GM12878 (cell line): ENCODE results near the gene FCER2. TPM values are rescaled to one million over a fixed set of nuclear protein-coding genes. Genes with fewer than 3 reads are reported as not detected.
A peak's percentile ranks its signal among the peaks of the same experiment; 100 is the strongest.

Experiments used
- ASH2L ChIP-seq: fragments of 300-600, 200-600 bp; sonication (generic); IDR thresholded peaks from 2 replicates; pipeline ENCODE4 v1.6.1; 2017; ENCODE audit warnings: low read depth, mild to moderate bottlenecking, borderline replicate concordance
- ATF7 ChIP-seq: fragments of 450-650 bp; IDR thresholded peaks from 2 replicates; pipeline ENCODE4 v1.6.1; 2016; ENCODE audit warnings: low read depth, mild to moderate bottlenecking
- EP300 ChIP-seq, 2 experiments: fragments of 150-350 bp in 1 of 2; IDR thresholded peaks; 2 replicates each; pipeline ENCODE4 v1.6.1; 2011 to 2012; ENCODE audit warnings: low read depth in 2 of 2, low read length in 2 of 2, borderline replicate concordance in 1 of 2, improper control_type of control experiment in 1 of 2, inconsistent platforms in 1 of 2; ENCODE audit not compliant: control insufficient read depth in 1 of 2
- GATAD2B ChIP-seq: fragments of 450-650 bp; conservative IDR thresholded peaks from 2 replicates; pipeline ENCODE4 v1.6.1; 2017; ENCODE audit warnings: low read depth, mild to moderate bottlenecking, moderate library complexity
- KDM1A ChIP-seq: fragments of 200-600 bp; sonication (generic); IDR thresholded peaks from 2 replicates; pipeline ENCODE4 v1.6.1; 2016; ENCODE audit warnings: borderline replicate concordance
- MLLT1 ChIP-seq: fragments of 450-650 bp; IDR thresholded peaks from 2 replicates; pipeline ENCODE4 v1.6.1; 2016; ENCODE audit warnings: mild to moderate bottlenecking
- PAX8 ChIP-seq: fragments of 450-650 bp; IDR thresholded peaks from 2 replicates; pipeline ENCODE4 v1.6.1; 2017; ENCODE audit warnings: mild to moderate bottlenecking, moderate library complexity
- PBX3 ChIP-seq: IDR thresholded peaks from 2 replicates; pipeline ENCODE4 v1.6.1; 2011; ENCODE audit warnings: mild to moderate bottlenecking, low read depth, low read length, moderate library complexity; ENCODE audit not compliant: insufficient replicate concordance
- PML ChIP-seq: IDR thresholded peaks from 2 replicates; pipeline ENCODE4 v1.6.1; 2012; ENCODE audit warnings: low read length, inconsistent platforms
- RAD21 ChIP-seq: IDR thresholded peaks from 2 replicates; pipeline ENCODE4 v1.6.1; 2011; ENCODE audit warnings: mild to moderate bottlenecking, low read depth, low read length, moderate library complexity; ENCODE audit not compliant: insufficient read depth
- SMAD1 ChIP-seq: fragments of 450-650 bp; IDR thresholded peaks from 2 replicates; pipeline ENCODE4 v1.6.1; 2018; ENCODE audit warnings: mild to moderate bottlenecking, low read depth; ENCODE audit not compliant: partially characterized antibody
- SPI1 ChIP-seq: IDR thresholded peaks from 2 replicates; pipeline ENCODE4 v1.6.1; 2011; ENCODE audit warnings: low read depth, mild to moderate bottlenecking, low read length, moderate library complexity, borderline replicate concordance; ENCODE audit not compliant: insufficient read depth
- TAF1 ChIP-seq: IDR thresholded peaks from 2 replicates; pipeline ENCODE4 v1.6.1; 2011; ENCODE audit warnings: mild to moderate bottlenecking, low read depth, low read length, borderline replicate concordance
- polyA plus RNA-seq, 11 experiments: library from polyadenylated mRNA; depleted of rRNA in 4 of 11; unstranded in 6 of 11; stranded (reverse) in 5 of 11; fragments of >200 nt; fragmentation: Nextera tagmentation in 4 of 11; fragmentation: Illumina TruSeq in 1 of 11; extraction: Ambion mirVana in 4 of 11; extraction: Trizol in 1 of 11; gene quantifications; 1 replicate in 1 of 11; 2 replicates in 10 of 11; pipeline versions ENCODE4 v1.2.1 to v1.2.3, GENCODE V29; 2011 to 2016; ENCODE audit warnings: inconsistent platforms in 2 of 11, missing spikeins in 2 of 11, low read depth in 1 of 11
- total RNA-seq, 4 experiments: library from RNA; depleted of rRNA in 3 of 4; stranded (reverse); fragments of >200 nt in 3 of 4; fragmentation: Illumina TruSeq in 1 of 4; extraction: Trizol in 1 of 4; gene quantifications; 2 replicates each; pipeline versions ENCODE4 v1.2.1 to v1.2.3, GENCODE V29; 2013 to 2021
- TF ChIP-seq, protein P1 (sequence below): IDR thresholded peaks from 2 replicates; pipeline ENCODE4 v1.6.1; 2011; ENCODE audit warnings: low read depth, mild to moderate bottlenecking, low read length, moderate library complexity, borderline replicate concordance; ENCODE audit errors: extremely low read depth
- TF ChIP-seq, protein P2 (sequence below): fragments of 450-650 bp; formaldehyde crosslinking; IDR thresholded peaks from 2 replicates; pipeline ENCODE4 v1.5.0; 2022; ENCODE audit warnings: mild to moderate bottlenecking, missing genetic modification characterization
- TF ChIP-seq, protein P3 (sequence below): fragments of 450-650 bp; IDR thresholded peaks from 2 replicates; pipeline ENCODE4 v1.6.1; 2017; ENCODE audit warnings: mild to moderate bottlenecking, low read depth, inconsistent platforms; ENCODE audit not compliant: poor library complexity, severe bottlenecking
- TF ChIP-seq, protein P4 (sequence below): fragments of 450-650 bp; IDR thresholded peaks from 2 replicates; pipeline ENCODE4 v1.6.1; 2016; ENCODE audit warnings: mild to moderate bottlenecking

Gene FCER2
- total and polyA plus RNA-seq, 10 of the 15 experiments (the other 5 are each of a cell fraction or from before 2014, with no cell fraction given) = 44.0 to 424 (median 241) TPM

- TF ChIP-seq MLLT1 = no peak; the same call in 1 of the 2 replicates
- TF ChIP-seq SMAD1 = peak; percentile 43
- TF ChIP-seq EP300 (IDR thresholded peaks at IDR 0.05; ENCODE audit: borderline replicate concordance in 1 of 2, control insufficient read depth in 1 of 2, low read depth in 2 of 2, low read length in 2 of 2) = peak; percentile 48 to 81; a peak in 2 of 4 replicates
- TF ChIP-seq SPI1 = peak; percentile 97
- peak; percentile 67; the same call in 1 of the 2 replicates for TF ChIP-seq ATF7
- TF ChIP-seq PBX3 = peak; percentile 20
- no peak for TF ChIP-seq ASH2L
- TF ChIP-seq KDM1A = peak; percentile 85; the same call in 1 of the 2 replicates
- TF ChIP-seq, protein P1, sequence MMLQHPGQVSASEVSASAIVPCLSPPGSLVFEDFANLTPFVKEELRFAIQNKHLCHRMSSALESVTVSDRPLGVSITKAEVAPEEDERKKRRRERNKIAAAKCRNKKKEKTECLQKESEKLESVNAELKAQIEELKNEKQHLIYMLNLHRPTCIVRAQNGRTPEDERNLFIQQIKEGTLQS = no peak
- TF ChIP-seq, protein P2, sequence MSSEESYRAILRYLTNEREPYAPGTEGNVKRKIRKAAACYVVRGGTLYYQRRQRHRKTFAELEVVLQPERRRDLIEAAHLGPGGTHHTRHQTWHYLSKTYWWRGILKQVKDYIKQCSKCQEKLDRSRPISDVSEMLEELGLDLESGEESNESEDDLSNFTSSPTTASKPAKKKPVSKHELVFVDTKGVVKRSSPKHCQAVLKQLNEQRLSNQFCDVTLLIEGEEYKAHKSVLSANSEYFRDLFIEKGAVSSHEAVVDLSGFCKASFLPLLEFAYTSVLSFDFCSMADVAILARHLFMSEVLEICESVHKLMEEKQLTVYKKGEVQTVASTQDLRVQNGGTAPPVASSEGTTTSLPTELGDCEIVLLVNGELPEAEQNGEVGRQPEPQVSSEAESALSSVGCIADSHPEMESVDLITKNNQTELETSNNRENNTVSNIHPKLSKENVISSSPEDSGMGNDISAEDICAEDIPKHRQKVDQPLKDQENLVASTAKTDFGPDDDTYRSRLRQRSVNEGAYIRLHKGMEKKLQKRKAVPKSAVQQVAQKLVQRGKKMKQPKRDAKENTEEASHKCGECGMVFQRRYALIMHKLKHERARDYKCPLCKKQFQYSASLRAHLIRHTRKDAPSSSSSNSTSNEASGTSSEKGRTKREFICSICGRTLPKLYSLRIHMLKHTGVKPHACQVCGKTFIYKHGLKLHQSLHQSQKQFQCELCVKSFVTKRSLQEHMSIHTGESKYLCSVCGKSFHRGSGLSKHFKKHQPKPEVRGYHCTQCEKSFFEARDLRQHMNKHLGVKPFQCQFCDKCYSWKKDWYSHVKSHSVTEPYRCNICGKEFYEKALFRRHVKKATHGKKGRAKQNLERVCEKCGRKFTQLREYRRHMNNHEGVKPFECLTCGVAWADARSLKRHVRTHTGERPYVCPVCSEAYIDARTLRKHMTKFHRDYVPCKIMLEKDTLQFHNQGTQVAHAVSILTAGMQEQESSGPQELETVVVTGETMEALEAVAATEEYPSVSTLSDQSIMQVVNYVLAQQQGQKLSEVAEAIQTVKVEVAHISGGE (CRISPR knock-in tag) = no peak
- TF ChIP-seq TAF1 = peak; percentile 68; the same call in 1 of the 2 replicates
- 0 out of 2 replicates have a peak, but pooled peaks have one; percentile 20 for TF ChIP-seq RAD21
- peak; percentile 98 for TF ChIP-seq GATAD2B
- peak; percentile 74; the same call in 1 of the 2 replicates for TF ChIP-seq PML
- TF ChIP-seq, protein P3, sequence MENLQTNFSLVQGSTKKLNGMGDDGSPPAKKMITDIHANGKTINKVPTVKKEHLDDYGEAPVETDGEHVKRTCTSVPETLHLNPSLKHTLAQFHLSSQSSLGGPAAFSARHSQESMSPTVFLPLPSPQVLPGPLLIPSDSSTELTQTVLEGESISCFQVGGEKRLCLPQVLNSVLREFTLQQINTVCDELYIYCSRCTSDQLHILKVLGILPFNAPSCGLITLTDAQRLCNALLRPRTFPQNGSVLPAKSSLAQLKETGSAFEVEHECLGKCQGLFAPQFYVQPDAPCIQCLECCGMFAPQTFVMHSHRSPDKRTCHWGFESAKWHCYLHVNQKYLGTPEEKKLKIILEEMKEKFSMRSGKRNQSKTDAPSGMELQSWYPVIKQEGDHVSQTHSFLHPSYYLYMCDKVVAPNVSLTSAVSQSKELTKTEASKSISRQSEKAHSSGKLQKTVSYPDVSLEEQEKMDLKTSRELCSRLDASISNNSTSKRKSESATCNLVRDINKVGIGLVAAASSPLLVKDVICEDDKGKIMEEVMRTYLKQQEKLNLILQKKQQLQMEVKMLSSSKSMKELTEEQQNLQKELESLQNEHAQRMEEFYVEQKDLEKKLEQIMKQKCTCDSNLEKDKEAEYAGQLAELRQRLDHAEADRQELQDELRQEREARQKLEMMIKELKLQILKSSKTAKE = peak; percentile 73
- TF ChIP-seq PAX8 = no peak
- TF ChIP-seq, protein P4, sequence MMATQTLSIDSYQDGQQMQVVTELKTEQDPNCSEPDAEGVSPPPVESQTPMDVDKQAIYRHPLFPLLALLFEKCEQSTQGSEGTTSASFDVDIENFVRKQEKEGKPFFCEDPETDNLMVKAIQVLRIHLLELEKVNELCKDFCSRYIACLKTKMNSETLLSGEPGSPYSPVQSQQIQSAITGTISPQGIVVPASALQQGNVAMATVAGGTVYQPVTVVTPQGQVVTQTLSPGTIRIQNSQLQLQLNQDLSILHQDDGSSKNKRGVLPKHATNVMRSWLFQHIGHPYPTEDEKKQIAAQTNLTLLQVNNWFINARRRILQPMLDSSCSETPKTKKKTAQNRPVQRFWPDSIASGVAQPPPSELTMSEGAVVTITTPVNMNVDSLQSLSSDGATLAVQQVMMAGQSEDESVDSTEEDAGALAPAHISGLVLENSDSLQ = peak; percentile 83
Observed at GRCh38 chr19:7701654-7702457, at the start of gene FCER2 (continued).
